ENCODE measurements around the gene CPT1A.

DNA sequence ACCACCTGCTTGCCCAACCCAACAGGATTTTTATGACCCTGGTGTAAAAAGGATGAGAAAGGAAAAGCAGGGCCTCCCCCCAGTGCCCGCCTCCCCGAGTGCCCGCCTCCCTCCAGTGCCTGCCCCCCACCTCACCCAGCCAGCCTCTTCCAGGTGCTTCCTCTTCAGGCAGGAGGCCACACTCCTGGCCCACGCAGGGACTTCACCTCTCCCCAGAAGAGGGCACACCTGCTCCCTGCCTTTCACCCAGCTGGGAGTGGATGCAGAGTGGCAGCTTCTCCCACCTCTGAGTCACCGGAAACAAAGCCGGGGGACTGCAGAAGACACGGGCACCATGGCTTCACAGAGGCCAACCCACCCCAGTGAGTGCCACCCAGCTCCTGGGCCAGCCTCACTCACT lies 16.1 kb downstream of the CPT1A start:
- TF ChIP-seq, protein P1, sequence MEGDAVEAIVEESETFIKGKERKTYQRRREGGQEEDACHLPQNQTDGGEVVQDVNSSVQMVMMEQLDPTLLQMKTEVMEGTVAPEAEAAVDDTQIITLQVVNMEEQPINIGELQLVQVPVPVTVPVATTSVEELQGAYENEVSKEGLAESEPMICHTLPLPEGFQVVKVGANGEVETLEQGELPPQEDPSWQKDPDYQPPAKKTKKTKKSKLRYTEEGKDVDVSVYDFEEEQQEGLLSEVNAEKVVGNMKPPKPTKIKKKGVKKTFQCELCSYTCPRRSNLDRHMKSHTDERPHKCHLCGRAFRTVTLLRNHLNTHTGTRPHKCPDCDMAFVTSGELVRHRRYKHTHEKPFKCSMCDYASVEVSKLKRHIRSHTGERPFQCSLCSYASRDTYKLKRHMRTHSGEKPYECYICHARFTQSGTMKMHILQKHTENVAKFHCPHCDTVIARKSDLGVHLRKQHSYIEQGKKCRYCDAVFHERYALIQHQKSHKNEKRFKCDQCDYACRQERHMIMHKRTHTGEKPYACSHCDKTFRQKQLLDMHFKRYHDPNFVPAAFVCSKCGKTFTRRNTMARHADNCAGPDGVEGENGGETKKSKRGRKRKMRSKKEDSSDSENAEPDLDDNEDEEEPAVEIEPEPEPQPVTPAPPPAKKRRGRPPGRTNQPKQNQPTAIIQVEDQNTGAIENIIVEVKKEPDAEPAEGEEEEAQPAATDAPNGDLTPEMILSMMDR (IDR thresholded peaks at IDR 0.05): peak in 5 of 6 experiments; percentile 16 to 62 (median 48)
- TF ChIP-seq POLR2A (IDR thresholded peaks at IDR 0.05): no peak

Data from Peyer's patch (tissue), 4 donors.